SK-MEL-5 (cell line): ENCODE results near the gene CNIH2. TPM values are rescaled to one million over a fixed set of nuclear protein-coding genes. Genes with fewer than 3 reads are reported as not detected.
"Not testable (repeated sequence)": the region's sequence is repeated elsewhere in the genome, so short reads cannot be mapped to it uniquely, and the experiment has no call there.

Experiments
- DNase-seq: peaks from one replicate; pipeline ENCODE4 v3.0.0-alpha.2; 2016; ENCODE audit warnings: low read depth, low spot score
- in situ Hi-C: cut with HindIII; loops from 2 replicates; pipeline ENCODE4 v1.10.0; 2016; ENCODE audit warnings: low sequenced_read_pairs, high pct_unique_total_duplicates, low pct_unique_long_range_greater_than_20kb
- total RNA-seq: library from RNA; depleted of rRNA; stranded (reverse); fragments of >200 nt; shearing (Covaris generic); gene quantifications from 2 replicates; pipeline ENCODE4 v1.2.3, GENCODE V29; 2014

The CNIH2 gene
- total RNA-seq, 1 experiment from 2014 or later = 0.63 TPM

DNA sequence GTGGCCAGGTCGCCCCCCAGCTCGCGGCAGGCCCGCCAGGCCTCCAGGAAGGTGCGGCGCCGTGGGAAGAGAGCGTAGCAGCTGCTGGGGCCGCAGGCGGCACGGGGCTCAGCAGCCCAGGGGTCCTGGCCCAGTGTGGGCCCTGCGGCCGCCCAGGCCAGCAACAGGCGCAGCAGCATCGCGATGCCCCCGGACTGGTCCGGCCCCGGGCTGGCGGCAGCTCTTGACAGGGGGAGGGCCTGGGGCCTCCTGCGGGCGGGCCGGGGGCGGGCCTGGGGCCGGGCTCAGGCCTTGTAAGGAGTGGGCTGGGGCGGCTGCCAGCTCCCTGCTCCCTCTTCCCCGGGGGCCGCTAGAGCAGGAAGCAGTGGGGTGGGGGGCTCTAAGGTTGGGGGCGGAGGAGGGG, 38.9 kb downstream of the CNIH2 start, which contains the start of gene CD248:
Gene CD248, minus strand, starts transcription at position 196 of the 403 bp plus-strand sequence. Its CDS starts 17 bp downstream, at position 179.
- in situ Hi-C loops = no loop called here
- no peak for DNase-seq

DNA sequence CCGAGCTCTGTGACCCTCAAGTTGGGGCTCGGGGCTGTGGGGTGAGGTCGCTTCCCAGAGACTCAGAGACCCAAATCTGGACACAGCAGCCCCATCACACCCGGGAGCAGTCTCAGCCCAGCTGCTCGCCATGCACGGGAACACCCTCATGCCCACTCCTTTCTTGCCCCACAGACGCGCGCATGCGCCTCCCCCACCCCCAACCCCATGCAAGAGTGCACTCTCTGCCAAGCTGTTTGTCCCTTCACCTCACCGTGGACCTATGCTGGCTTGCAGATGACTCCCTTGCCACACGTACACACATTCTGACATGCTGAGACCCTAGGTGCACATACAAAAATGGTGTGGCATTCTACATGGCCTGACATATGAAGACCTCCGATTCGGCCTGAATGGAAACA, 39.3 kb downstream of the CNIH2 start:
- in situ Hi-C loops = no loop called here
- DNase-seq = no peak

GRCh38 chr11:66317723-66318599, 40.0 kb downstream of the CNIH2 start:
- no peak for DNase-seq
- in situ Hi-C loops = no loop called here

DNA sequence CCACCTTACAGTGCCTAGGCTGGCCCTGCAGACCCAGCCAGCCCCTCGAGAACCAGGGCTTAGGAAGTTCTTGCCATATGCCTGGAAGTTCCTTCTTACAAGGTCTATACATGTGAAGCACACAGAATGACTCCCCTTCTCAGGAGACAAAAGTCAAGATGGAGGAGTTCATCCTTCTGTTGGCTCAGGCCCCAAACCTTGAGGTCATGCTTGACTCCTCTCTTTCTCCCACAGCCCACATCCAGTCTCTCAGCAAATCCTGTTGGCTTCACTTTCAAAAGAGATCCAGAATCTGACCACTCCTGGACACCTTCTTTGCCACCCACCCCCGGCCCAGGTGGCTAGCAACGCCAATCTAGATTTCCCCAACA, 40.6 kb downstream of the CNIH2 start:
- in situ Hi-C loops = no loop called here
- no peak for DNase-seq

GRCh38 chr11:66320289-66320688, 42.3 kb downstream of the CNIH2 start:
- DNase-seq, in situ Hi-C loops: not testable (repeated sequence)

DNA sequence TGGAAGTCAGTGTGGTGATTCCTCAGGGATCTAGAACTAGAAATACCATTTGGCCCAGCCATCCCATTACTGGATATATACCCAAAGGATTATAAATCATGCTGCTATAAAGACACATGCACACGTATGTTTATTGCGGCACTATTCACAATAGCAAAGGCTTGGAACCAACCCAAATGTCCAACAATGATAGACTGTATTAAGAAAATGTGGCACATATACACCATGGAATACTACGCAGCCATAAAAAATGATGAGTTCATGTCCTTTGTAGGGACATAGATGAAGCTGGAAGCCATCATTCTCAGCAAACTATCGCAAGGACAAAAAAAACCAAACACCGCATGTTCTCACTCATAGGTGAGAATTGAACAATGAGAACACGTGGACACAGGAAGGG, 42.8 kb downstream of the CNIH2 start:
- in situ Hi-C loops, DNase-seq: not testable (repeated sequence)

DNA sequence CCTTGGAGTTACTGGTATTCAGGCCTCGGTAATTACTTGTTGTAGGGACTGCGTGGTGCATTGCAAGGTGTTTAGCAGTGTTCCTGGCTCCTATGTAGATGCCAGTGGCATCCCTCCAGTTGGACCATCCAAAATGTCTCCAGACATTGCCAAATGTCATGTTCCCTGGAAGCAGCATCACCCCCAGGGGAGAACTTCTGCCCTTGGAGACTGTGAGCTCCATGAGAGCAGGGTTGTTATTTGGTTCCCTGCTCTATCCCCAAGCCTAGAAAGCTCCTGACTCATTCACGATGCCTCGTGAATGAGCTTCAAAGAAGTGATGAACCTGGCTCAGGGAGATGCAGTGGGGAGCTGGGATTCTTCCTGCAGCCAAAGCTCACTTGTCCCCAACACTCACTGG, 43.6 kb downstream of the CNIH2 start:
- in situ Hi-C loops = no loop called here
- DNase-seq = no peak

DNA sequence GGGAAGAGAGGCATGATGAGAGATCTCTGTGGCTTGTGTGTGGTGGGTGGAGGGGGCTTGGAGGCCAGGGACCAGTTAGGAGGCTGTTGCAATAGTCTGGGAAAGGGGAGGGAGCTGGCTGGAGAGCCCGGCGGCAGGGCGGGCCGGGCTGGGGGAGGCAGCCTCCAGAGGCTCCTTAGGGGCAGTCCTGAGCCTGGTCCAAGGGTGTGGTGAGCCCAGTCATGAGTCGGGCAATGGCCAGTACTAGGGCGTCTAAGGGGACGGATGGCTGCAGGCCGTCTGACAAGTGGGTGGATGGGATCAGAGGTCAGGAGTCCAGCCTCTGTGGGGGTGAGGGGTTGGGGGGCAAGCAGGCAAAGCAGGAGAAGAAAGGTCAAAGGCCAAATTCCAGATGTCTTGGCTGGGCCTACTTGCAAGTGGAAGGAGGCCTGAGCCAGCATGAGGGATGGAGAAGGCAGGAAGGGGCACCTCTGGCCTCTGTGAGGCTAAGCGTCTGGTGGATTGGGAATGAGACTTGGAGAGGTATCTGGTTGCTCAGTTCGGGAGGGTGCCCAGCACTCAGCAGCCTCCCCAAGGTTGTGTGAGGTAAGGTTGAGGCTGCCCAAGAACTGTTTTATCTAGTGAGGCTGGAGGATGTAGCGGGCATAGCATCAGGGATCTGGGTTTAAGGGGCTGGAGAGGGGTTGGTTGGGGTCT, 44.9 kb downstream of the CNIH2 start:
- no peak for DNase-seq
- in situ Hi-C loops = no loop called here

DNA sequence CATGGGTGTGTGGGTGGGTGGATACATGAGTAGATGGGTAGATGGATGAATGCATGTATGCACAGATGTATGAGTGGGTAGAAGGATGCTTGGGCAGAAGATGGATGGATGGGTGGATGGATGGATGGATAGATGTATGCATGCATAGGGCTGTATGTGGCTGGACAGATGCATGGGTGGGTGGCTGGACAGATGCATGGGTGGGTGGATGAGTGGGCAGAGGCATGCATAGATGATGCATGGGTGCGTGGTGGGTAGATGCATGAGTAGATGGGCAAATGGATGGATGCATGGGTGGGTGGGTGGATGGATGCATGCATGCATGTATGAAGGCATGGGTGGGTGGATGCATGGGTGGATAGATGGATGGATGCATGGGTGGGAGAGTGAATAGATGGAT, 45.7 kb downstream of the CNIH2 start:
- DNase-seq = no peak
- in situ Hi-C loops = no loop called here

DNA sequence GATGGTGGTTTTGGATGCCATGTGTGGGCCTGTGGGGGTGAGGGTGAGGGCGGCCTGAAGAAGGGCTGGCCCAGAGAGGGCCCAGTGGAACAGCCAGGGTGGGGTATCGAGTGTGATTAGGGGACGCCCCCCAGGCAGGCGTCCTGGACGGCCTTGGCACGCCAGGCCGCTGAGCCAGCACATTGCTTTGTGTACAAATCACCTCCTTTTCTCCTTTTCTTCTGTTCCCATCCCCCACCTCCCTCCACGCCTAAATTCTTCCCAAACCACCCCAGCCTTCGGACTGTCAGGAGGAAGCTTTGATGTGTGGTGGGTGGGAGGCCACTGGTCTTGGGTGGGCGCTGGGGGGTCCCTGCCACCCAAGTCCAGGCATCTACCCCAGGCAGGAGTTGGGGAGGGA, 46.7 kb downstream of the CNIH2 start:
- DNase-seq = no peak
- in situ Hi-C loops = no loop called here

DNA sequence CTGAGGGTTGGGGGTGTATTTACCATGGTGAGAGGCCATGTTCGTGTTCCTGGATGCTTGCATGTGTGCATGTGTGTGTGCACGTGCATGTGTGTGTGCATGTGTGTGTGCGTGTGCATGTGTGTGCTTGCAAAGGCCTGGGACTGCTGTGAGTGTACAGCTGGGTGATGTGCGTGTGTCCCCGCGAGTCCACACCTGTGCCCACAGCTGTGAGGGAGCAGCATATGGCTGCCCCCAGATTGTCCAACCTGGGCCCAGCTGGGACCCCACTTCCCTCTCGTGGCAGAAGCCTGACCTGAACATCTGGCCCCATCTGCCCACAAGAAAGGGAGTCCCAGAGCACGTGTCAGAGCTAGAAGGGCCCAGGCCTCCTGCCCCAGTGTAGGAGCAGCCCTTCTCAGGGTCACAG, 47.3 kb downstream of the CNIH2 start:
- in situ Hi-C loops = no loop called here
- no peak for DNase-seq

DNA sequence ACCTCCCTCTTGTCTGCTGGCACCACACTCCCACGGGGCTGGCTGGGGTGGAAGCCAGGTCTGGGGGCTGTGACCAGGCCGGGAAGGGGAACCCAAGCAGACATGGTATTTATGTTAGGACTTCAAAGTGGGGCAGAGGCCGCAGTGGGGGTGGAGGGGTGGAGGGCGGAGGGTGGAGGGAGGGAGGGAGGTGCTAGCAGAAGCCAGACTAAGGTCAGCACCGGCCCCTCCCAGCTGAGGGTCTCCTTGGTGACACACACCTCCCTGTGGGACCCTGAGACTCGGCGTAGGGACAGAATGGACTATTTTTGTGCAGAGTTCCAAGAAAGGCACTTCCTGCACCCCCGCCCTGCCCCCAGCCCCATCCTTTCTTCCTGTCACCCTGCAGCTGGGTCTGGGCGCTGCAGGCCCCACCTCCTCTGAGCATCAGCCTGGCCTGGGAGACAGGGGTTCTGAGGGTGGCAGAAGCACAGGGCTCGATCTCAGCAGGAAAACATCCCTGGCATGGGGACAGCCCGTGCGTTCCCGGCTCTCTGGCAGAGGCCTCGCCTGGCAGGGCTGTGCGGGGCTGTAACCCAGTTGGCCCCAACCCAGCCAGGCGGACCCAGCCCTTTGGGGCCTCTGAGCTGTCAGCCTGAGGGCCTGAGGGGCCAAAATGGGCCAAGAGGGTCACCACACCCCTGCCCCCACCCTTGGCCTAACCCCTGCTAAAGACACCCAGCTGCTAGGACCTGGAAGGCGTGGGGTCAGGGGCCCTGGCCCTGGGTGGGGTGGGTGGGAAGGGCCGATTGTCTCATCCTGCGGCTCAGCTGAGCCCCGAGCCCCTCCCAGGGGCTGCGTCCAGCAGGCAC, 48.5 kb downstream of the CNIH2 start:
- no peak for DNase-seq
- in situ Hi-C loops = no loop called here

- no peak for DNase-seq
- in situ Hi-C loops = no loop called here
Measured at GRCh38 chr11:66327171-66328030, 49.4 kb downstream of the CNIH2 start.

DNA sequence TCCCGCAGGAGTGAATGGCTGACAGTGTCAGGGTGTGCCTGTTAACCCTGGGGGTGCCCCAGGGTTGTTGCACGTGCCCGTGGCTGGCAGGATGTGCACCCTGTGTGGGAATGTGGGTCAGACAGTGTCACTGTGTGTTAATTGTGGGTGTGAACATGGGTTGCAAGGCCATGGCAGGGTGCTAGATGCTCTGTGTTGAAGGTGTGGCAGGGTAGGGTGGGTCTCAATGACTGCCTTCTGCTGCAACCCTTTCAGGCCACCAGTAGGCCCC, 50.0 kb downstream of the CNIH2 start:
- no peak for DNase-seq
- in situ Hi-C loops = no loop called here

DNA sequence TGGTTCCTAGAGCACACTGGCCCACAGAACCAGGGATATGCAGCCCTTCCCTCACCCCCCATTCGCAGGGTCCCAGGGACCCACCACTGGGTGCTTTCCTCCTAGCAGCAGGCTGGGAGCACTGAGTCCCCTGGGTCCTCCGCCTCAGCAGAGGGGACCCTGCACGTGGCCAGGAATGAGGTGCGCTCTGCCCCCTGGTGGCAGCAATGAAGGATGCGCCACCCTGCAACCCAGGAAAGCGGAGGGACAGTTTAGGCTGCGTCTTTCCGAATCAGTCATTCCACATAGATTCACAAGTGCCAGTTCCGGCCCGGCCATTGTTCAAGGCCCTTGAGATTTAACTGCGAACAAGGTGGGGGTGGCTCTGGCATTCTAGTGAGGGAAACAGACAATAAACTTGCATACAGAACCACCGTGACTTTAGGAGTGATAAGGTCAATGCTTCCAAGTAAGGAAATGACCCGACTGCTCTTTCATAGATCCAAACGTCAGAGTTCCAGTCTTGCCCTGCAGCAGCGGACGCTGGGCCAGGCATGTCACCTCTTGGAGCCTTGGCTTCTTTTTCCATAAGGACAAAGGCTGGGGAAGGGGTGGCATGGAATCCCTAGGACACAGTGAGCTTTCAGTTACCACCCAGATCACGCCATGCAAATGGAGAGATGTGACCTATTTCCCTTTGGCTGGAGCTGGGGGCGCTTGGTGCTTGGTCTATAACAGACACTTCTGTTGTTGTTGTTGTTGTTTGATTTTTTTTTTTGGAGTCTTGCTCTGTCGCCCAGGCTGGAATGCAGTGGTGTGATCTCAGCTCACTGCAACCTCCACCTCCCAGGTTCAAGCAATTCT, 50.5 kb downstream of the CNIH2 start:
- in situ Hi-C loops = no loop called here
- DNase-seq = peak; percentile 73

- in situ Hi-C loops = no loop called here
- DNase-seq = no peak
Measured at GRCh38 chr11:66329165-66329673, 51.2 kb downstream of the CNIH2 start.
